ENCODE data around the gene NIN.
A peak's percentile ranks its signal among the peaks of the same experiment; 100 is the strongest.

The NIN gene

DNA sequence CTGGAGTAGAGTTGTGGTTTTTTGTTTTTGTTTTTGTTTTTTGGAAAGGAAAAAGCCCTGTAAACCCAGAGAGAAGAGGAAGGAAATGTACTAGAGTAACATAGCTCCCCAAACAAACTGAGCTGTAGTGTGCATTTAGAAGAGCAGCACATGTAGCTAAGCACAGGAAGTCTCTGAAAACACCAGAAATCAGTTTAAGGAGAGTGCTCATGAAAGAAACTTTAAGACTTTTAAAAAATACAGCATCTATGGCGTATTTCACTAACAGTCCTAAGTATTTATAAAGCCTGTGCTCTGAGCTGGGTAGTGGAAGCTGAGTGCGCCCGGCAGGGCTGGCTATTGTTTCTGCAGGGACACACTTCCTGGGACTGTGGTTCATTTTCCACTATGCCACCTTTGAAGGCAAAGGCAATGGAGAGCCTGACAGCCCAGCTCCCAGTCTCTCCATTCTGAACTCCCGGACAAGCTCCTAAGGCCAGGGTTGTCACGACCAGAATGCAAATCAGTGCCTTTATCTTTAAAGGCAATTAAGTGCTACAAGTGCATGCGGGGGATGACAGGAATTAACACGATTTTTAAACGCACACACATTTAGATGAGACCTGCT, 45.4 kb downstream of the NIN start:
- H3K4me3 ChIP-seq (replicated peaks in 1 of 2; ENCODE audit: low read depth in 2 of 2, low read length in 2 of 2): no peak overlapping the region
- TF ChIP-seq, protein P1, sequence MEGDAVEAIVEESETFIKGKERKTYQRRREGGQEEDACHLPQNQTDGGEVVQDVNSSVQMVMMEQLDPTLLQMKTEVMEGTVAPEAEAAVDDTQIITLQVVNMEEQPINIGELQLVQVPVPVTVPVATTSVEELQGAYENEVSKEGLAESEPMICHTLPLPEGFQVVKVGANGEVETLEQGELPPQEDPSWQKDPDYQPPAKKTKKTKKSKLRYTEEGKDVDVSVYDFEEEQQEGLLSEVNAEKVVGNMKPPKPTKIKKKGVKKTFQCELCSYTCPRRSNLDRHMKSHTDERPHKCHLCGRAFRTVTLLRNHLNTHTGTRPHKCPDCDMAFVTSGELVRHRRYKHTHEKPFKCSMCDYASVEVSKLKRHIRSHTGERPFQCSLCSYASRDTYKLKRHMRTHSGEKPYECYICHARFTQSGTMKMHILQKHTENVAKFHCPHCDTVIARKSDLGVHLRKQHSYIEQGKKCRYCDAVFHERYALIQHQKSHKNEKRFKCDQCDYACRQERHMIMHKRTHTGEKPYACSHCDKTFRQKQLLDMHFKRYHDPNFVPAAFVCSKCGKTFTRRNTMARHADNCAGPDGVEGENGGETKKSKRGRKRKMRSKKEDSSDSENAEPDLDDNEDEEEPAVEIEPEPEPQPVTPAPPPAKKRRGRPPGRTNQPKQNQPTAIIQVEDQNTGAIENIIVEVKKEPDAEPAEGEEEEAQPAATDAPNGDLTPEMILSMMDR (IDR thresholded peaks at IDR 0.05; ENCODE audit: low read depth, low read length): no peak
- DNase-seq (ENCODE audit: low read depth in 2 of 2): no peak

DNA sequence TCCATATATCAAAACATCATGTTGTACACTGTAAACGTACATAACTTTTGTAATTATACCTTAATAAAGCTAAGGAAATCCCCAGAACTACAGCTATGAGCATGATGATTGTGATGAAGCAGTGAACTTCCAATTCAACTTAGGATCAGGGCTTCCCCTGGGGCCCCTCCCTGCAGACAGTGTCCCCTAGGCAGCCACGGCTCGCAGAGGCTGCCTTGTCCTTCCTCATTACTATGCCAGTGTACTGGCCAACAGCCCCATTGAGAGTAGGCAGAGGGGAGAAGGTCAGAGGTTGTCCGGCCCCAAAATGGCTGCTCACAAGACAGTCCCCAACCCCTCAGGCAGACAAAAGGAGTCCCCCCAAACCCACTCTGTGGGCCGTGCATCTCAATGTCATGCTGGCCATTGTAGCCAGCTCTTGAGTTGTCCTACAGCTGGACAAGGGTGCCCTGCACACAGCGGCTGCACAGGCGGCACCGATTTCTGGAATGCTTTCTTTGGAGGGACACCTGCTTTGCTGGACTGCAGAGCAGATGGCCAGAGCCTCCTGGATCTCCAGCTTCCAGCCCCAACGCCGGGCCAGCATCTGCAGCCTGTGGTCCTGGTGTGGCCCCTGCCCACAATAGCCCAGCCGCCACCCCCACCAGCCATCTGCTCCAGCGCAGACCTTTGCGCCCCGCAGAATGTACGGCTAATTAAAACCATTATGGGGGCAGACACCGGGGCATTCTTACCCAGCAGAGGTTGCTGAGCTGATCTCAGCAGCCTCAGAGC, 46.1 kb downstream of the NIN start:
- DNase-seq (ENCODE audit: low read depth in 2 of 2): no peak
- TF ChIP-seq, protein P1 (IDR thresholded peaks at IDR 0.05; ENCODE audit: low read depth, low read length): no peak
- H3K4me3 ChIP-seq (replicated peaks in 1 of 2; ENCODE audit: low read depth in 2 of 2, low read length in 2 of 2): no peak overlapping the region

DNA sequence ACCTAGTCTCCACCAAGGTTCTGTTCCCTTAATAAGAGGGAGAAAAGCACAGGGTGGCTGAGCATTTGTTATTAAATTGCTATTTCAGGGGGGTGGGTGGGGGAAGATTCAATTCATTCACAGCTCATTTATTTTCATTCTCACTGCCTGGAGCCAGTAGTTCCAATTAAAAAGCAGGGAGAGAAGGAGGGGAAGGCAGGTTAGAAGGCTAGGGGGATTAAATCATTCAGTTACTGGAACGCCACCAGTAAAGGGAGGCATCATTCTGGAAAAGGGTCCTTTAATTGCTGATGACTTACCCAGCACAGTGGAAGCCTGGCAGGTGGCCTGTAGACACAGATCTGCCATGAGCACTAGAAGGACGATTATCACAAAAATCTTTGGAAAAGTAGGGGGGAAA, 47.4 kb downstream of the NIN start:
- TF ChIP-seq, protein P1 (IDR thresholded peaks at IDR 0.05; ENCODE audit: low read depth, low read length): no peak
- no peak for DNase-seq (ENCODE audit: low read depth in 2 of 2)
- H3K4me3 ChIP-seq (replicated peaks in 1 of 2; ENCODE audit: low read depth in 2 of 2, low read length in 2 of 2): no peak overlapping the region

DNA sequence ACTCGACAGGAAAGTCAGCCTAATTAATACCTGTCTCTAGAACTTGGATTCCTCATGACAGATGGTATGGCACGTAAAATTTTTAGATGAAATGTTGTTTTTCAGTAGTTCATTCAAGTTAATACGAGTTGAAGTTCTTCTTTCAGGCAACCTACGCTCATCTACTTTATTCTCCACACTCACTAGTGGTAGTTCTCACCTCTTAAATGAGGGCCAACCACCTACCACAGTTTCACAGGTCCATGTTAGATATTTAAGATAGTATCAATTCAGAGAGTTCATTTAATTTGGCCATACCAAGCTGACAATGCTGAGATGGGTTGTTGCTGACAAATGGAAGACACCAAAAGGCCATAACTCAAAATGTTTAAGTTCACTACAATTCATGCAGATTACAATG, 50.6 kb downstream of the NIN start:
- no peak overlapping the region for H3K4me3 ChIP-seq (replicated peaks in 1 of 2; ENCODE audit: low read depth in 2 of 2, low read length in 2 of 2)
- DNase-seq (ENCODE audit: low read depth in 2 of 2): no peak
- TF ChIP-seq, protein P1 (IDR thresholded peaks at IDR 0.05; ENCODE audit: low read depth, low read length): no peak

DNA sequence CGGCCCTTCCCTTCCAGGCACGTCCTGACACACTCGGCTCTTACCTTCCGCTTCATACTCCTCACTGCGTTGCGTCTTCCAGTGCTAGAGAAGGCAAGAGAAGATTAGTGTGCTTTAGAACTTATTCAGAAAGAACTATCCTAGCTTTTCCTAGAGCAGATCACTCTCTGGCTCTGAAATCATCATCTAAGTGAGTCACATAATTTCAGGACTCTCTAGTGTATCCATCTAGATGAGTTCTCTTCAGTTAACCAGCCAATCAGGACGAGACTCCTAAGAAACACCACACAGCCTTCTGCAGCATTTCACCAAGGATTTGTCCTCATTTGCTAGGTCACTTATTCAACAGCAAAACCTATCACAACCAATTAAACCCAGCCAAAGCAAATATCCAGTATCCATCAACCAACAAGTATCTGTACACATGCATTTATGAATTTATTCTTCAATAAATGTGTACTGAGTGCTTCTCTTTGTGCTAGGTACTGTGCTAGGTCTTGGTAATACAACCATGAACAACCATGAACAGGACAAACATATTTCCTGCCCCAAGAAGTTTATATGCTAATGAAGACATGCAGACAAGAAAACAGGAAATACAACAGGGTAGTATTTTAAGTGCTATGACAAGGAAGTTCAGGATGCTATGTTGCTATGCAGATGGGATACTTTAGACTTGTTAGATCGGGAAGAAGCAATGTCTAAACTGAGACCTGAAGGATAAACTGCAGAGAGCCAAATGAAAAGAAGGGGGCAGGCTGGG, 52.1 kb downstream of the NIN start:
- H3K4me3 ChIP-seq (replicated peaks in 1 of 2; ENCODE audit: low read depth in 2 of 2, low read length in 2 of 2): no peak overlapping the region
- TF ChIP-seq, protein P1 (IDR thresholded peaks at IDR 0.05; ENCODE audit: low read depth, low read length): no peak
- peak in 1 of 2 donors; percentile 44 for DNase-seq (ENCODE audit: low read depth in 2 of 2)

DNA sequence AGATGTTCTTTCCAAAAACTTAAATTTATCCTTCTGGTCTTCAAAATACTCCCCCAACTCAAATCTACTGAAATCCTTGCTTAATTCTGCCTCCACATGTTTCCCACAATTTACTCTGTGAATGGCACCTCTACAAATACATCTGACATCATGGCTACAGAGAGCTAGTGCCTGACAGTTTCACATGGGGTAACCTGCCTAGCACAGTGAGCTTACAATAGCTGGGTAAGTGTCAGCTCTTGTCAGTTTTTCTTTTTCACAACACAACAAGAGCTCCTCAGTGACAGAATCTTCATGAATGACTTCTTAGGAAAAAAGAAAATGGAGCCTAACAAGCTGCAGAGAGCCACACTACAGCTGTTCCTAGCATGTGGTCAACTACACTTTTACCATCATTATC, 54.4 kb downstream of the NIN start:
- TF ChIP-seq, protein P1 (IDR thresholded peaks at IDR 0.05; ENCODE audit: low read depth, low read length): no peak
- DNase-seq (ENCODE audit: low read depth in 2 of 2): no peak
- H3K4me3 ChIP-seq (replicated peaks in 1 of 2; ENCODE audit: low read depth in 2 of 2, low read length in 2 of 2): no peak overlapping the region
